ENCODE measurements around the gene ADAMTS19.
A peak's percentile ranks its signal among the peaks of the same experiment; 100 is the strongest.

- no peak for TF ChIP-seq SUZ12 (IDR thresholded peaks at IDR 0.05; ENCODE audit: low read length)
- TF ChIP-seq CTCF (IDR thresholded peaks at IDR 0.05; ENCODE audit: control extremely low read depth in 1 of 3, insufficient read depth in 1 of 3, low read depth in 1 of 3, low read length in 3 of 3) = peak in 2 of 3 experiments; percentile 97 to 99; a peak in 3 of 4 replicates
- no peak for TF ChIP-seq POLR2AphosphoS5 (IDR thresholded peaks at IDR 0.05; ENCODE audit: low read depth, low read length)
- TF ChIP-seq, protein P1, sequence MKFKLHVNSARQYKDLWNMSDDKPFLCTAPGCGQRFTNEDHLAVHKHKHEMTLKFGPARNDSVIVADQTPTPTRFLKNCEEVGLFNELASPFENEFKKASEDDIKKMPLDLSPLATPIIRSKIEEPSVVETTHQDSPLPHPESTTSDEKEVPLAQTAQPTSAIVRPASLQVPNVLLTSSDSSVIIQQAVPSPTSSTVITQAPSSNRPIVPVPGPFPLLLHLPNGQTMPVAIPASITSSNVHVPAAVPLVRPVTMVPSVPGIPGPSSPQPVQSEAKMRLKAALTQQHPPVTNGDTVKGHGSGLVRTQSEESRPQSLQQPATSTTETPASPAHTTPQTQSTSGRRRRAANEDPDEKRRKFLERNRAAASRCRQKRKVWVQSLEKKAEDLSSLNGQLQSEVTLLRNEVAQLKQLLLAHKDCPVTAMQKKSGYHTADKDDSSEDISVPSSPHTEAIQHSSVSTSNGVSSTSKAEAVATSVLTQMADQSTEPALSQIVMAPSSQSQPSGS (IDR thresholded peaks at IDR 0.05; ENCODE audit: low read length) = no peak
- TF ChIP-seq ZNF274 (IDR thresholded peaks at IDR 0.05; ENCODE audit: borderline replicate concordance, extremely low read depth, low read length) = no peak
- TF ChIP-seq CREB1 (IDR thresholded peaks at IDR 0.05) = no peak
- no peak for TF ChIP-seq CEBPB (IDR thresholded peaks at IDR 0.05; ENCODE audit: low read depth, low read length)
- TF ChIP-seq EZH2 (IDR thresholded peaks at IDR 0.05; ENCODE audit: low read depth, low read length, severe bottlenecking) = no peak
- TF ChIP-seq, protein P2, sequence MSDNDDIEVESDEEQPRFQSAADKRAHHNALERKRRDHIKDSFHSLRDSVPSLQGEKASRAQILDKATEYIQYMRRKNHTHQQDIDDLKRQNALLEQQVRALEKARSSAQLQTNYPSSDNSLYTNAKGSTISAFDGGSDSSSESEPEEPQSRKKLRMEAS (IDR thresholded peaks at IDR 0.05) = no peak
- TF ChIP-seq, protein P3, sequence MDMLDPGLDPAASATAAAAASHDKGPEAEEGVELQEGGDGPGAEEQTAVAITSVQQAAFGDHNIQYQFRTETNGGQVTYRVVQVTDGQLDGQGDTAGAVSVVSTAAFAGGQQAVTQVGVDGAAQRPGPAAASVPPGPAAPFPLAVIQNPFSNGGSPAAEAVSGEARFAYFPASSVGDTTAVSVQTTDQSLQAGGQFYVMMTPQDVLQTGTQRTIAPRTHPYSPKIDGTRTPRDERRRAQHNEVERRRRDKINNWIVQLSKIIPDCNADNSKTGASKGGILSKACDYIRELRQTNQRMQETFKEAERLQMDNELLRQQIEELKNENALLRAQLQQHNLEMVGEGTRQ (IDR thresholded peaks at IDR 0.05; ENCODE audit: low read length) = no peak
- TF ChIP-seq GABPA (IDR thresholded peaks at IDR 0.05; ENCODE audit: borderline replicate concordance, insufficient read depth, low read length) = no peak
Measured at GRCh38 chr5:129767927-129768380, 307.9 kb downstream of the ADAMTS19 start.
